Effector memory CD4-positive, alpha-beta T cell (primary cell): ENCODE measurements around the gene SCN1B.

Experiments
- DNase-seq, 3 donors: peaks; one replicate each; pipeline ENCODE4 v3.0.0-alpha.2; 2020
- H3K27ac ChIP-seq: 2 replicates; pipeline ENCODE4 v1.7.0; 2013; ENCODE audit warnings: mild to moderate bottlenecking, low read length, moderate library complexity; ENCODE audit not compliant: insufficient read depth, poor library complexity, severe bottlenecking
- H3K27me3 ChIP-seq: replicated peaks from 2 replicates; pipeline ENCODE4 v1.7.0; 2013; ENCODE audit warnings: mild to moderate bottlenecking, low read length; ENCODE audit not compliant: insufficient read depth, control insufficient read depth, poor library complexity, severe bottlenecking
- H3K36me3 ChIP-seq: 2 replicates; pipeline ENCODE4 v1.7.0; 2013; ENCODE audit warnings: mild to moderate bottlenecking, low read length, moderate library complexity; ENCODE audit not compliant: control insufficient read depth, insufficient read depth
- H3K4me1 ChIP-seq: 2 replicates; pipeline ENCODE4 v1.7.0; 2013; ENCODE audit warnings: low read length, mild to moderate bottlenecking; ENCODE audit not compliant: control insufficient read depth, insufficient read depth, poor library complexity, severe bottlenecking
- H3K4me3 ChIP-seq: 2 replicates; pipeline ENCODE4 v1.7.0; 2013; ENCODE audit warnings: low read length, low read depth, mild to moderate bottlenecking; ENCODE audit not compliant: insufficient read depth, poor library complexity, severe bottlenecking
- H3K9me3 ChIP-seq: 2 replicates; pipeline ENCODE4 v1.7.0; 2013; ENCODE audit warnings: mild to moderate bottlenecking, low read length, moderate library complexity; ENCODE audit not compliant: control insufficient read depth

Gene SCN1B

GRCh38 chr19:35053667-35054293 lies 23.5 kb downstream of the SCN1B start:
- Histone ChIP-seq H3K36me3 (no peaks in the 10 kb centered on the region), H3K4me1 (no peaks in the 10 kb centered on the region), H3K9me3 (no peaks in the 10 kb centered on the region), H3K27me3 (no peaks in the 10 kb centered on the region), H3K4me3 (no peak overlapping the region), H3K27ac (no peak overlapping the region)
- DNase-seq, result no peak

- H3K4me3 ChIP-seq, result no peak overlapping the region
- H3K27me3 ChIP-seq, result no peaks in the 10 kb centered on the region
- H3K9me3 ChIP-seq, result no peaks in the 10 kb centered on the region
- H3K36me3 ChIP-seq, result no peaks in the 10 kb centered on the region
- no peaks in the 10 kb centered on the region for H3K4me1 ChIP-seq
- H3K27ac ChIP-seq, result no peak overlapping the region
- DNase-seq, result no peak
Observed at GRCh38 chr19:35054626-35055025, 24.4 kb downstream of the SCN1B start.

GRCh38 chr19:35055715-35056179 lies 25.5 kb downstream of the SCN1B start:
- no peak for DNase-seq
- no peaks in the 10 kb centered on the region for H3K9me3 ChIP-seq
- H3K36me3 ChIP-seq, result no peaks in the 10 kb centered on the region
- H3K4me1 ChIP-seq, result no peaks in the 10 kb centered on the region
- no peaks in the 10 kb centered on the region for H3K27me3 ChIP-seq
- H3K27ac ChIP-seq, result no peak overlapping the region
- H3K4me3 ChIP-seq, result no peak overlapping the region

- no peaks in the 10 kb centered on the region for H3K36me3 ChIP-seq
- H3K27me3 ChIP-seq, result no peaks in the 10 kb centered on the region
- H3K27ac ChIP-seq, result no peak overlapping the region
- no peaks in the 10 kb centered on the region for H3K9me3 ChIP-seq
- DNase-seq, result no peak
- H3K4me3 ChIP-seq, result no peak overlapping the region
- no peaks in the 10 kb centered on the region for H3K4me1 ChIP-seq
Observed at GRCh38 chr19:35056513-35057063, 26.3 kb downstream of the SCN1B start.

- H3K27me3 ChIP-seq, result no peaks in the 10 kb centered on the region
- no peak for DNase-seq
- no peaks in the 10 kb centered on the region for H3K36me3 ChIP-seq
- no peaks in the 10 kb centered on the region for H3K9me3 ChIP-seq
- no peak overlapping the region for H3K4me3 ChIP-seq
- H3K4me1 ChIP-seq, result no peaks in the 10 kb centered on the region
- no peak overlapping the region for H3K27ac ChIP-seq
Observed at GRCh38 chr19:35058370-35058769, 28.1 kb downstream of the SCN1B start.

GRCh38 chr19:35059006-35059798 lies 28.9 kb downstream of the SCN1B start:
- Histone ChIP-seq H3K27me3 (no peaks in the 10 kb centered on the region), H3K36me3 (no peaks in the 10 kb centered on the region), H3K4me3 (no peak overlapping the region), H3K4me1 (no peaks in the 10 kb centered on the region), H3K9me3 (no peaks in the 10 kb centered on the region), H3K27ac (no peak overlapping the region)
- DNase-seq, result no peak

- DNase-seq, result no peak
- no peaks in the 10 kb centered on the region for H3K27me3 ChIP-seq
- no peaks in the 10 kb centered on the region for H3K36me3 ChIP-seq
- H3K4me3 ChIP-seq, result no peak overlapping the region
- H3K27ac ChIP-seq, result no peak overlapping the region
- H3K4me1 ChIP-seq, result no peaks in the 10 kb centered on the region
- no peaks in the 10 kb centered on the region for H3K9me3 ChIP-seq
Observed at GRCh38 chr19:35059799-35060091, 29.5 kb downstream of the SCN1B start.

GRCh38 chr19:35060160-35060855 lies 30.0 kb downstream of the SCN1B start:
- no peaks in the 10 kb centered on the region for H3K4me1 ChIP-seq
- no peaks in the 10 kb centered on the region for H3K36me3 ChIP-seq
- DNase-seq, result no peak
- no peaks in the 10 kb centered on the region for H3K9me3 ChIP-seq
- H3K4me3 ChIP-seq, result no peak overlapping the region
- no peak overlapping the region for H3K27ac ChIP-seq
- no peaks in the 10 kb centered on the region for H3K27me3 ChIP-seq

- Histone ChIP-seq H3K9me3 (no peaks in the 10 kb centered on the region), H3K27ac (no peak overlapping the region), H3K4me1 (no peaks in the 10 kb centered on the region), H3K36me3 (no peaks in the 10 kb centered on the region), H3K4me3 (no peak overlapping the region), H3K27me3 (no peaks in the 10 kb centered on the region)
- DNase-seq, result no peak
Observed at GRCh38 chr19:35061583-35062373, 31.5 kb downstream of the SCN1B start.
